Measurements from ENCODE around the gene ZCCHC2. TPM values are rescaled to one million over a fixed set of nuclear protein-coding genes. Genes with fewer than 3 reads are reported as not detected.

Gene ZCCHC2
- total and polyA plus RNA-seq, 5 donors from 2014 or later = 1.7 to 82.5 (median 2.1) TPM

Other genes with a start within 250 kb of the ZCCHC2 start
- gene TNFRSF11A, start 197.7 kb upstream of the ZCCHC2 start, total RNA-seq = 2.2 TPM
- gene TNFRSF11A, start 197.7 kb upstream of the ZCCHC2 start, polyA plus RNA-seq = 1 to 10 TPM in 3 of 4 donors, under 1 TPM in 1; 0.93 to 3.6 (median 1.6) TPM
- 20.3 TPM for gene PHLPP1, start 192.5 kb downstream of the ZCCHC2 start, total RNA-seq
- under 1 TPM; 0.27 to 0.57 (median 0.52) TPM for gene PHLPP1, start 192.5 kb downstream of the ZCCHC2 start, polyA plus RNA-seq

Data from CD4-positive, CD25-positive, alpha-beta regulatory T cell (primary cell).